ENCODE measurements around the gene MARCHF3. TPM values are rescaled to one million over a fixed set of nuclear protein-coding genes. Genes with fewer than 3 reads are reported as not detected.
"Not testable (repeated sequence)": the region's sequence is repeated elsewhere in the genome, so short reads cannot be mapped to it uniquely, and the experiment has no call there.

Gene MARCHF3
- total and polyA plus RNA-seq, 2 donors (not counting 3 experiments of a cell fraction or from before 2014, with no cell fraction given), result 31.9 to 35.0 TPM

GRCh38 chr5:126896170-126896702 lies 134.1 kb downstream of the MARCHF3 start:
- Histone ChIP-seq H3K79me2 (ENCODE audit: control insufficient read depth, insufficient read depth, low read length) (no peaks in the 10 kb centered on the region), H3K4me1 (ENCODE audit: control insufficient read depth, extremely low read depth, insufficient read depth, low read length) (no peaks in the 10 kb centered on the region), H4K20me1 (replicated peaks; ENCODE audit: control insufficient read depth, extremely low read depth, insufficient read depth, low read length) (no peaks in the 10 kb centered on the region), H3K4me2 (ENCODE audit: insufficient read depth, low read length) (no peak overlapping the region), H3K4me3 (replicated peaks in 1 of 3; ENCODE audit: insufficient read depth in 1 of 3, low read depth in 1 of 3, low read length in 3 of 3) (no peak overlapping the region), H3K9me3 (replicated peaks; ENCODE audit: control insufficient read depth, insufficient read depth, low read length) (no peaks in the 10 kb centered on the region), H3K36me3 (ENCODE audit: control insufficient read depth in 2 of 2, extremely low read depth in 1 of 2, insufficient read depth in 2 of 2, low read length in 2 of 2) (peaks cover 0 to 2% of the 10 kb centered on the region in 2 experiments), H3K9me1 (replicated peaks; ENCODE audit: control insufficient read depth, extremely low read depth, insufficient read depth, low read length) (no peaks in the 10 kb centered on the region), H2AFZ (ENCODE audit: low read depth, low read length) (no peak overlapping the region), H3K27me3 (ENCODE audit: control insufficient read depth in 2 of 2, insufficient read depth in 2 of 2, low read length in 2 of 2) (no peaks in the 10 kb centered on the region), H3K27ac (ENCODE audit: insufficient read depth, low read depth, low read length) (no peak overlapping the region), H3K9ac (replicated peaks; ENCODE audit: extremely low read depth, insufficient read depth, low read length) (no peak overlapping the region)
- TF ChIP-seq EZH2 (IDR thresholded peaks at IDR 0.05; ENCODE audit: borderline replicate concordance, low read depth, low read length, severe bottlenecking) (no peak), GATA2 (IDR thresholded peaks at IDR 0.05; ENCODE audit: insufficient read depth, insufficient read length, low read depth, low read length) (no peak), MYC (IDR thresholded peaks at IDR 0.05; ENCODE audit: low read depth, low read length) (no peak), POLR2AphosphoS5 (IDR thresholded peaks at IDR 0.05; ENCODE audit: insufficient read depth, low read depth, low read length) (no peak), FOS (IDR thresholded peaks at IDR 0.05; ENCODE audit: borderline replicate concordance, insufficient read depth, low read length) (no peak), MAX (IDR thresholded peaks at IDR 0.05; ENCODE audit: insufficient read depth, insufficient read length) (no peak)
- DNase-seq (ENCODE audit: low read depth, low spot score) (no peak), FAIRE-seq (no peak)
- intact Hi-C loops (cut with micrococcal nuclease) (no loop called here), dilution Hi-C loops (cut with MboI; ENCODE audit: extremely low pct_ligation_motif_present, low sequenced_read_pairs) (no loop called here)
- no TSS peak for BruUV-seq (replicated peaks)
- POLR2A ChIA-PET, result no interaction called here
- CTCF ChIA-PET, result no interaction called here

GRCh38 chr5:126895712-126896111 lies 134.6 kb downstream of the MARCHF3 start:
- H3K27me3 ChIP-seq (ENCODE audit: control insufficient read depth in 2 of 2, insufficient read depth in 2 of 2, low read length in 2 of 2); H3K9me3 ChIP-seq (replicated peaks; ENCODE audit: control insufficient read depth, insufficient read depth, low read length); H3K4me1 ChIP-seq (ENCODE audit: control insufficient read depth, extremely low read depth, insufficient read depth, low read length); intact Hi-C loops (cut with micrococcal nuclease); H3K4me3 ChIP-seq (replicated peaks in 1 of 3; ENCODE audit: insufficient read depth in 1 of 3, low read depth in 1 of 3, low read length in 3 of 3); POLR2A ChIA-PET; BruUV-seq (replicated peaks); H3K9ac ChIP-seq (replicated peaks; ENCODE audit: extremely low read depth, insufficient read depth, low read length); H3K27ac ChIP-seq (ENCODE audit: insufficient read depth, low read depth, low read length); H3K9me1 ChIP-seq (replicated peaks; ENCODE audit: control insufficient read depth, extremely low read depth, insufficient read depth, low read length); CTCF ChIA-PET; H2AFZ ChIP-seq (ENCODE audit: low read depth, low read length); H3K4me2 ChIP-seq (ENCODE audit: insufficient read depth, low read length); DNase-seq (ENCODE audit: low read depth, low spot score); H4K20me1 ChIP-seq (replicated peaks; ENCODE audit: control insufficient read depth, extremely low read depth, insufficient read depth, low read length); dilution Hi-C loops (cut with MboI; ENCODE audit: extremely low pct_ligation_motif_present, low sequenced_read_pairs); H3K36me3 ChIP-seq (ENCODE audit: control insufficient read depth in 2 of 2, extremely low read depth in 1 of 2, insufficient read depth in 2 of 2, low read length in 2 of 2); H3K79me2 ChIP-seq (ENCODE audit: control insufficient read depth, insufficient read depth, low read length); FAIRE-seq: not testable (repeated sequence)

- POLR2A ChIA-PET; H3K4me1 ChIP-seq (ENCODE audit: control insufficient read depth, extremely low read depth, insufficient read depth, low read length); H2AFZ ChIP-seq (ENCODE audit: low read depth, low read length); H3K27me3 ChIP-seq (ENCODE audit: control insufficient read depth in 2 of 2, insufficient read depth in 2 of 2, low read length in 2 of 2); H3K27ac ChIP-seq (ENCODE audit: insufficient read depth, low read depth, low read length); dilution Hi-C loops (cut with MboI; ENCODE audit: extremely low pct_ligation_motif_present, low sequenced_read_pairs); H3K9ac ChIP-seq (replicated peaks; ENCODE audit: extremely low read depth, insufficient read depth, low read length); H3K79me2 ChIP-seq (ENCODE audit: control insufficient read depth, insufficient read depth, low read length); H3K4me2 ChIP-seq (ENCODE audit: insufficient read depth, low read length); H3K9me1 ChIP-seq (replicated peaks; ENCODE audit: control insufficient read depth, extremely low read depth, insufficient read depth, low read length); DNase-seq (ENCODE audit: low read depth, low spot score); FAIRE-seq; H4K20me1 ChIP-seq (replicated peaks; ENCODE audit: control insufficient read depth, extremely low read depth, insufficient read depth, low read length); H3K36me3 ChIP-seq (ENCODE audit: control insufficient read depth in 2 of 2, extremely low read depth in 1 of 2, insufficient read depth in 2 of 2, low read length in 2 of 2); H3K9me3 ChIP-seq (replicated peaks; ENCODE audit: control insufficient read depth, insufficient read depth, low read length); H3K4me3 ChIP-seq (replicated peaks in 1 of 3; ENCODE audit: insufficient read depth in 1 of 3, low read depth in 1 of 3, low read length in 3 of 3); CTCF ChIA-PET; BruUV-seq (replicated peaks); intact Hi-C loops (cut with micrococcal nuclease): not testable (repeated sequence)
Measured at GRCh38 chr5:126890414-126890813, 139.9 kb downstream of the MARCHF3 start.

Data from endothelial cell of umbilical vein (primary cell).